AG09319 (cell line): Measurements from ENCODE around the gene MYBBP1A.

Source experiments
- DNase-seq: peaks from one replicate; pipeline ENCODE4 v3.0.0-alpha.2; 2010; ENCODE audit warnings: low read depth; ENCODE audit errors: extremely low read depth
- CTCF ChIP-seq: IDR thresholded peaks from 2 replicates; pipeline ENCODE4 v1.5.1; 2011; ENCODE audit warnings: low read depth, mild to moderate bottlenecking, inconsistent platforms, low read length, moderate library complexity

MYBBP1A gene

DNA sequence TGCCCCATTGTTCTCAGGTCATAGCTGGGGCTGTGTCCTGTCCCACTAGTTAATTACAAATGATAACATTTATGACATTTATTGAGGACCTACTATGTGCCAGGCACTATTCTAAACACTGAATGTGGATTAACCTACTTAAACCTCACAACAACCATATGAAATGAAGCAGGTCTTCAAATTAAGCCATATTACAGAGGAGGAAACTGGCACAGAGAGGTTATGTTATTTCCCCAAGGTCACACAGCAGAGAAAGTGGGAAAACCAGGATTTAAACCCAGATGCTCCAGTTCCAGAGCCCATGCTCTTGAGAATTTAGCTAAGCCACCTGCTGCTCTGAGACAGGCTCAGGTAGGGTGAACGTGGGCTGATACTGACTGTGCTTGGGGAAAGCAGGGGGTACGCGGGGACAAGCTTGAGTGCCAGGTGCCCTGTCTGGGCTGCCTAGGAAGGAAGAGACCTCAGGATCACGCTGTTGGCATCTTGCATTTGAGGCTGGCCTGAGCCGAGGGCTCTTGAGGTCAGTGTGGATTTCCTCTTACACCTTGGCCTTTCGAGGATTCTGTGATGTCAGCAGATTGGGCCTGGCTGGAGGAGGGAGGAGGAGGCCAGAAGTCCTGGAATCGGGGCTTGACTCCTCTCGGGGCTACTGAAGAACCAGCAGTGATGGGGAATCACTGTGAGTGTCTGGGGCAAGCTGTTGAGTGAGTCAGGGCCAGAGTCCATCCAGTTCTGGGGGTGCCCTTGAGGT, 47.6 kb downstream of the MYBBP1A start:
- DNase-seq: no peak
- TF ChIP-seq CTCF: no peak

DNA sequence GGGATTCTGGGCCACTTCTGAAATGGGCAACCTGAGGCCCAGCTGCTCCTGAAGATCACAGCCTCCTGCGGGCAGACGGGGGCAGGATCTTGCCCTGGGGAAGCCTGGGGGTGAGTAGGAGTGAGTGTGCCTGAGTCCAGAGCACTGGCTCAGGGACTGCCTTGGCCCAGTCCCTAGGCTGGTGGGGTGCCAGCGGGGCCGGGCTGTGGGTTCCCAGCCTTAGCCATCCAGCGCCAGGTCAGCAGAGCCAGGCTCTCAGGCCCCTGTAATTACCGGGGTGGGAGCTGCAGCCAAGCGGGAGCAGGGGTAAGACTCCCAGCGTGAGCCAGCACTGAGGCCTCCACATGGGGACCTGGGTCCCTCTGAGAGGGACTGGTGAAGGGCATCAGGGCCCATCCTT, 48.3 kb downstream of the MYBBP1A start:
- TF ChIP-seq CTCF: no peak
- no peak for DNase-seq

- DNase-seq: no peak
- TF ChIP-seq CTCF: no peak
Observed at GRCh38 chr17:4506175-4506813, 48.9 kb downstream of the MYBBP1A start.

- TF ChIP-seq CTCF: no peak
- DNase-seq: no peak
Observed at GRCh38 chr17:4505187-4505586, 50.0 kb downstream of the MYBBP1A start.

- no peak for DNase-seq
- TF ChIP-seq CTCF: no peak
Observed at GRCh38 chr17:4504188-4504587, 51.0 kb downstream of the MYBBP1A start.

- DNase-seq: no peak
- no peak for TF ChIP-seq CTCF
Observed at GRCh38 chr17:4503283-4504025, 51.7 kb downstream of the MYBBP1A start.
